Hepatocyte (in vitro differentiated cells): ENCODE measurements around the gene OR2S2. TPM values are rescaled to one million over a fixed set of nuclear protein-coding genes. Genes with fewer than 3 reads are reported as not detected.
A peak's percentile ranks its signal among the peaks of the same experiment; 100 is the strongest.
"Not testable (repeated sequence)": the region's sequence is repeated elsewhere in the genome, so short reads cannot be mapped to it uniquely, and the experiment has no call there.

Source experiments
- DNase-seq: peaks from one replicate; pipeline ENCODE4 v3.0.0-alpha.2; 2016; ENCODE audit warnings: low spot score
- H2AFZ ChIP-seq: fragments of 200-600 bp; sonication (generic); 2 replicates; pipeline ENCODE4 v1.6.0; 2016; ENCODE audit warnings: antibody characterized with exemption, mild to moderate bottlenecking
- H3K27ac ChIP-seq: fragments of 200-600 bp; sonication (generic); 2 replicates; pipeline ENCODE4 v1.5.1; 2016; ENCODE audit warnings: mild to moderate bottlenecking
- H3K27me3 ChIP-seq: fragments of 200-600 bp; sonication (generic); 2 replicates; pipeline ENCODE4 v1.6.1; 2016
- H3K36me3 ChIP-seq: fragments of 200-600 bp; sonication (generic); replicated peaks from 2 replicates; pipeline ENCODE4 v1.5.1; 2016; ENCODE audit warnings: low read depth; ENCODE audit not compliant: insufficient read depth
- H3K4me1 ChIP-seq: fragments of 200-600 bp; sonication (generic); 2 replicates; pipeline ENCODE4 v1.5.1; 2016; ENCODE audit warnings: mild to moderate bottlenecking, moderate library complexity; ENCODE audit not compliant: insufficient read depth
- H3K4me2 ChIP-seq: fragments of 200-600 bp; sonication (generic); 2 replicates; pipeline ENCODE4 v1.6.0; 2016
- H3K4me3 ChIP-seq: fragments of 200-600 bp; sonication (generic); 2 replicates; pipeline ENCODE4 v1.5.1; 2016; ENCODE audit warnings: mild to moderate bottlenecking
- H3K79me2 ChIP-seq: fragments of 200-600 bp; sonication (generic); 2 replicates; pipeline ENCODE4 v1.6.0; 2017; ENCODE audit warnings: mild to moderate bottlenecking
- H3K9me2 ChIP-seq: fragments of 200-600 bp; sonication (generic); replicated peaks from 2 replicates; pipeline ENCODE4 v1.6.0; 2017; ENCODE audit warnings: mild to moderate bottlenecking; ENCODE audit not compliant: insufficient read depth
- H3K9me3 ChIP-seq: fragments of 200-600 bp; sonication (generic); 2 replicates; pipeline ENCODE4 v1.5.1; 2016; ENCODE audit warnings: low read depth, mild to moderate bottlenecking
- H4K20me1 ChIP-seq: fragments of 200-600 bp; sonication (generic); 2 replicates; pipeline ENCODE4 v1.6.0; 2016; ENCODE audit warnings: mild to moderate bottlenecking; ENCODE audit not compliant: insufficient read depth, poor library complexity, severe bottlenecking
- EZH2 ChIP-seq: fragments of 200-600 bp; sonication (generic); IDR thresholded peaks from 2 replicates; pipeline ENCODE4 v1.6.1; 2016; ENCODE audit warnings: antibody characterized with exemption, mild to moderate bottlenecking, borderline replicate concordance
- EZH2phosphoT487 ChIP-seq: fragments of 200-600 bp; sonication (generic); IDR thresholded peaks from one replicate; pipeline ENCODE4 v1.6.1; 2018; ENCODE audit warnings: antibody characterized with exemption, mild to moderate bottlenecking, low read depth, moderate library complexity; ENCODE audit not compliant: unreplicated experiment, severe bottlenecking
- WGBS: methylation state at CpG from one replicate; pipeline ENCODE4 v1.1.6; 2016; ENCODE audit warnings: low lambda C conversion rate; ENCODE audit errors: missing lambda C conversion rate; 5-methylcytosine and 5-hydroxymethylcytosine counted together
- polyA plus RNA-seq: library from polyadenylated mRNA; unstranded; fragments of >200 nt; fragmentation: Nextera tagmentation; extraction: Ambion mirVana; gene quantifications from 2 replicates; pipeline ENCODE4 v1.2.1, GENCODE V29; 2016
- total RNA-seq: library from RNA; depleted of rRNA; stranded (reverse); fragments of >200 nt; gene quantifications from 2 replicates; pipeline ENCODE4 v1.2.3, GENCODE V29; 2014
- TF ChIP-seq, protein P1 (sequence below): fragments of 200-600 bp; sonication (generic); IDR thresholded peaks from 2 replicates; pipeline ENCODE4 v1.5.1; 2016; ENCODE audit warnings: antibody characterized with exemption, mild to moderate bottlenecking; ENCODE audit not compliant: poor library complexity

OR2S2 gene
- total and polyA plus RNA-seq, 2 experiments from 2014 or later = 0.27 TPM; not detected in 1

DNA sequence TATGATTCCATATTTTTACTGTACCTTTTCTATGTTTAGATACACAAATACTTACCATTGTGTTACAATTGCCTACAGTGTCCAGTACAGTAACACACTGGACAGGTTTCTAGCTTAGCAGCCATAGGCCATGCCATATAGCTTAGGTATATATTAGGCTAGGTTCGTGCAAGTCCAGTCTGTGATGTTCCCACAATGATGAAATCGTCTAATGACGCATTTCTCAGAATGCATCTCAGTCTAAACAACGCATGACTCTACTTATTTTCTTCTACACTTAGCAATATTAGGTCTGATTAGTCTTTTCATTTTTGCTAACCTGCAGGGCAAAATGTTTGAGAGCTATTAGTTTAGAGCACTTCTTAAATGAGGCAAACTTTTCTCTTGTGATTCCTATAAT lies 22.7 kb downstream of the OR2S2 start:
- H3K4me1 ChIP-seq = peaks cover 9% of the 10 kb centered on the region
- H3K9me2 ChIP-seq = no peaks in the 10 kb centered on the region
- WGBS = 90% methylated on average over 4 of the region's 4 CpGs
- no peak overlapping the region for H3K4me3 ChIP-seq
- H3K79me2 ChIP-seq = no peaks in the 10 kb centered on the region
- no peak overlapping the region for H3K4me2 ChIP-seq
- H3K27me3 ChIP-seq = no peaks in the 10 kb centered on the region
- no peaks in the 10 kb centered on the region for H4K20me1 ChIP-seq
- H3K36me3 ChIP-seq = no peaks in the 10 kb centered on the region
- DNase-seq = no peak
- TF ChIP-seq EZH2 (no peak), EZH2phosphoT487 (no peak)
- TF ChIP-seq, protein P1, sequence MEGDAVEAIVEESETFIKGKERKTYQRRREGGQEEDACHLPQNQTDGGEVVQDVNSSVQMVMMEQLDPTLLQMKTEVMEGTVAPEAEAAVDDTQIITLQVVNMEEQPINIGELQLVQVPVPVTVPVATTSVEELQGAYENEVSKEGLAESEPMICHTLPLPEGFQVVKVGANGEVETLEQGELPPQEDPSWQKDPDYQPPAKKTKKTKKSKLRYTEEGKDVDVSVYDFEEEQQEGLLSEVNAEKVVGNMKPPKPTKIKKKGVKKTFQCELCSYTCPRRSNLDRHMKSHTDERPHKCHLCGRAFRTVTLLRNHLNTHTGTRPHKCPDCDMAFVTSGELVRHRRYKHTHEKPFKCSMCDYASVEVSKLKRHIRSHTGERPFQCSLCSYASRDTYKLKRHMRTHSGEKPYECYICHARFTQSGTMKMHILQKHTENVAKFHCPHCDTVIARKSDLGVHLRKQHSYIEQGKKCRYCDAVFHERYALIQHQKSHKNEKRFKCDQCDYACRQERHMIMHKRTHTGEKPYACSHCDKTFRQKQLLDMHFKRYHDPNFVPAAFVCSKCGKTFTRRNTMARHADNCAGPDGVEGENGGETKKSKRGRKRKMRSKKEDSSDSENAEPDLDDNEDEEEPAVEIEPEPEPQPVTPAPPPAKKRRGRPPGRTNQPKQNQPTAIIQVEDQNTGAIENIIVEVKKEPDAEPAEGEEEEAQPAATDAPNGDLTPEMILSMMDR = no peak
- H2AFZ ChIP-seq = no peak overlapping the region
- no peak overlapping the region for H3K27ac ChIP-seq
- H3K9me3 ChIP-seq = no peaks in the 10 kb centered on the region

DNA sequence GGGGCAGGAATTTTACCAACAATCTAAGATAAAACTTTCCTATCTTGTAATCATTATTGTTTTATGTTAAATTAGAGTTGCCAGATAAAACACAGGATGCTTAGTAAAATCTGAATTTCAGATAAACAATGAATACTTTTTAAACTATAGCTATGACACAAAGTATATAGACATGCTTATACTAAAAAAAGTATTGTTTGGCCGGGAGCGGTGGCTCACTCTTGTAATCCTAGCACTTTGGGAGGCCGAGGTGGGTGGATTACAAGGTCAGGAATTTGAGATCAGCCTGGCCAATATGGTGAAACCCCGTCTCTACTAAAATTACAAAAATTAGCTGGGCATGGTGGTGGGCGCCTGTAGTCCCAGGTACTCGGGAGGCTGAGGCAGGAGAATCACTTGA lies 23.9 kb downstream of the OR2S2 start:
- not testable (repeated sequence) for H3K79me2 ChIP-seq, H3K27ac ChIP-seq, H3K27me3 ChIP-seq, H3K4me2 ChIP-seq, H3K4me3 ChIP-seq, H2AFZ ChIP-seq, DNase-seq, H3K9me3 ChIP-seq, H3K36me3 ChIP-seq, H4K20me1 ChIP-seq, H3K4me1 ChIP-seq, H3K9me2 ChIP-seq
- WGBS = 85% methylated on average over 6 of the region's 6 CpGs

DNA sequence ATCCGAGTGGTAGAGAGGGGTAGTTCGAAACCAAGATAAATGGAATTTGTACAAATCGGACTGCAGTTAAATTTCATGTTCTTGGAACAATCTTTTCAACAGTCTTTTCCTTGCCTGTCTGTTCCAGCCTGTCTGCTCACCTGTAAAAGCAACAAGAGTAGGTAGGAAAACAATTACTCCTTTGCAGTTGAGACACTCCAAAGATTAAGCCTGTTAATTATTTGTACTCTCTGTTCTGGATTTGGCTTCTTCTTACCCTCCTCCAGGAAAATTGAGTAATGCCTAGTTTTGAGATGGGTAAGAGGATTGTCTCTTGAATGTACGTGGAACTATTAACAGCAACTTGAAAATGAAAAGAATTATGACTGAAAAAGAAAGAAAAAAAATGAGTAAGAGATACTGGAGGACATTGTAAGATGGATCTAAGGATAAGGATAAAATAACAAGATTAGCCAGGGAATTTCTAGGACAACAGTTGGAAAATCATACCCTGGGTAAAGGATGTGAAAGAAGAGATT lies 24.3 kb downstream of the OR2S2 start:
- Histone ChIP-seq H3K4me1 (peaks cover 9% of the 10 kb centered on the region), H3K79me2 (no peaks in the 10 kb centered on the region), H3K9me2 (no peaks in the 10 kb centered on the region), H3K4me2 (no peak overlapping the region), H2AFZ (peak overlapping the region; percentile 18), H3K27me3 (no peaks in the 10 kb centered on the region), H3K27ac (no peak overlapping the region), H3K4me3 (no peak overlapping the region), H3K36me3 (no peaks in the 10 kb centered on the region), H4K20me1 (no peaks in the 10 kb centered on the region), H3K9me3 (no peaks in the 10 kb centered on the region)
- TF ChIP-seq EZH2phosphoT487 (no peak), EZH2 (no peak)
- TF ChIP-seq, protein P1 = no peak
- WGBS = 65% methylated on average over 4 of the region's 4 CpGs
- DNase-seq = no peak

DNA sequence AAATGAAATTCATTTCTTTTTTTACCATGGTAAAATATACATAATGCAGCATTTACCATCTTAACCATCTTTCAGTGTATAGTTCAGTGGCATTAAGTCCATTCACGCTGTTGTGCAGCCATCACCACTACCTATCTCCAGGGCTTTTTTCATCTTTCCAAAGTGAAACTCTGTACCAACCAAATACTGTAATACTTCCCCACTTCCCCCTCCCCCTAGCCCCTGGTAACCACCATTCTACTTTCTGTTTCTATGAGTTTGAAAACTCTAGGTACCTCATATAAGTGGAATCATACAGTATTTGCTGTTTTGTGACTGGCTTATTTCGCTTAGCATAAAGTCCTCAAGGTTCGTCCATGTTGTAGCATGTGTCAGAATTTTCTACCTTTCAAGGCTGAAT lies 25.2 kb downstream of the OR2S2 start:
- Histone ChIP-seq H3K9me2 (no peaks in the 10 kb centered on the region), H3K79me2 (no peaks in the 10 kb centered on the region), H3K27ac (no peak overlapping the region), H3K4me1 (peaks cover 9% of the 10 kb centered on the region), H3K4me2 (no peak overlapping the region), H3K9me3 (no peaks in the 10 kb centered on the region), H3K27me3 (no peaks in the 10 kb centered on the region), H3K36me3 (no peaks in the 10 kb centered on the region), H4K20me1 (no peaks in the 10 kb centered on the region), H3K4me3 (no peak overlapping the region), H2AFZ (no peak overlapping the region)
- 94% methylated on average over 3 of the region's 3 CpGs for WGBS
- TF ChIP-seq EZH2 (no peak), EZH2phosphoT487 (no peak)
- TF ChIP-seq, protein P1 = no peak
- DNase-seq = no peak
